Right lobe of liver (tissue), 6 donors: ENCODE results near the gene MMP11. TPM values are rescaled to one million over a fixed set of nuclear protein-coding genes. Genes with fewer than 3 reads are reported as not detected.
"Not testable (repeated sequence)": the region's sequence is repeated elsewhere in the genome, so short reads cannot be mapped to it uniquely, and the experiment has no call there.

ENCODE experiments used
- ATAC-seq, 4 donors: fragments of 200-7000 bp; cut with Tn5 transposase; one replicate each; pipeline ENCODE4 v1.9.1; 2020; ENCODE audit warnings: mild to moderate bottlenecking in 4 of 4, moderate library complexity in 4 of 4
- DNase-seq, 3 donors: peaks; one replicate each; pipeline ENCODE4 v3.0.0-alpha.2; 2020
- H3K27ac ChIP-seq, 3 donors: fragments of 200-600 bp; one replicate each; pipeline ENCODE4 v1.8.0; 2022
- H3K27me3 ChIP-seq, 2 donors: fragments of 200-600 bp; one replicate each; pipeline ENCODE4 v1.8.0; 2022
- H3K36me3 ChIP-seq, 4 donors: fragments of 200-600 bp; sonication (generic) in 1 of 4; one replicate each; pipeline versions ENCODE4 v1.5.1 to v1.8.0; 2017 to 2022; ENCODE audit warnings: control low read depth in 1 of 4
- H3K4me1 ChIP-seq, 4 donors: fragments of 200-600 bp; sonication (generic) in 1 of 4; one replicate each; pipeline versions ENCODE4 v1.5.1 to v1.8.0; 2017 to 2022; ENCODE audit warnings: control low read depth in 1 of 4
- H3K4me3 ChIP-seq, 3 donors: fragments of 200-600 bp; one replicate each; pipeline ENCODE4 v1.8.0; 2022
- H3K9me3 ChIP-seq, 4 donors: fragments of 200-600 bp; sonication (generic) in 1 of 4; one replicate each; pipeline versions ENCODE4 v1.5.1 to v1.8.0; 2017 to 2022; ENCODE audit warnings: control low read depth in 1 of 4
- POLR2A ChIP-seq: fragments of 450-650 bp; IDR thresholded peaks from one replicate; pipeline ENCODE4 v1.6.1; 2017; ENCODE audit warnings: antibody characterized with exemption, mild to moderate bottlenecking
- WGBS: methylation state at CpG from one replicate; pipeline ENCODE4 v1.1.6; 2018; ENCODE audit warnings: low coverage, low lambda C conversion rate; ENCODE audit not compliant: insufficient coverage; ENCODE audit errors: missing lambda C conversion rate; 5-methylcytosine and 5-hydroxymethylcytosine counted together
- intact Hi-C, 2 donors: fragments of 100-400 bp; cut with DNase I; formaldehyde crosslinking; loops; one replicate each; pipeline versions ENCODE4 v1.11.2 to v1.14.1; 2022
- long read RNA-seq: library from polyadenylated mRNA; unstranded; transcript quantifications from one replicate; pipeline ENCODE4 v2.0.0, GENCODE V29; 2019
- total RNA-seq, 6 experiments: library from RNA; depleted of rRNA in 2 of 6; stranded (reverse); fragments of >200 nt in 2 of 6; fragmentation: NEBNext Ultra II Directional in 3 of 6; extraction: Animal tissue kit (Norgen Biotek cat#: 25700) in 3 of 6; gene quantifications; one replicate each; pipeline versions ENCODE4 v1.1.0 to v1.2.4, GENCODE V29; 2016 to 2023
- TF ChIP-seq, protein P1 (sequence below), 4 donors: fragments of 200-600 bp in 3 of 4; fragments of 450-650 bp in 1 of 4; IDR thresholded peaks; one replicate each; pipeline versions ENCODE4 v1.5.1 to v1.8.0; 2016 to 2022; ENCODE audit warnings: antibody characterized with exemption in 4 of 4, mild to moderate bottlenecking in 2 of 4
- donor health status: DM: no; HTN: yes; CAD: no.
- donor health status: DM: no; HTN: no; CAD: no.
- donor health status: DM: no; HTN: no; CAD: no.
- donor health status: DM: no; HTN: yes; CAD: no.
- donor health status: DM: no; HTN: yes; CAD: no.

Gene MMP11, protein sequence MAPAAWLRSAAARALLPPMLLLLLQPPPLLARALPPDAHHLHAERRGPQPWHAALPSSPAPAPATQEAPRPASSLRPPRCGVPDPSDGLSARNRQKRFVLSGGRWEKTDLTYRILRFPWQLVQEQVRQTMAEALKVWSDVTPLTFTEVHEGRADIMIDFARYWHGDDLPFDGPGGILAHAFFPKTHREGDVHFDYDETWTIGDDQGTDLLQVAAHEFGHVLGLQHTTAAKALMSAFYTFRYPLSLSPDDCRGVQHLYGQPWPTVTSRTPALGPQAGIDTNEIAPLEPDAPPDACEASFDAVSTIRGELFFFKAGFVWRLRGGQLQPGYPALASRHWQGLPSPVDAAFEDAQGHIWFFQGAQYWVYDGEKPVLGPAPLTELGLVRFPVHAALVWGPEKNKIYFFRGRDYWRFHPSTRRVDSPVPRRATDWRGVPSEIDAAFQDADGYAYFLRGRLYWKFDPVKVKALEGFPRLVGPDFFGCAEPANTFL
- total RNA-seq: 1 to 10 TPM in 2 of 6 experiments, under 1 TPM in 4; 0.59 to 1.3 (median 0.90) TPM
- long read RNA-seq: 0 reads

DNA sequence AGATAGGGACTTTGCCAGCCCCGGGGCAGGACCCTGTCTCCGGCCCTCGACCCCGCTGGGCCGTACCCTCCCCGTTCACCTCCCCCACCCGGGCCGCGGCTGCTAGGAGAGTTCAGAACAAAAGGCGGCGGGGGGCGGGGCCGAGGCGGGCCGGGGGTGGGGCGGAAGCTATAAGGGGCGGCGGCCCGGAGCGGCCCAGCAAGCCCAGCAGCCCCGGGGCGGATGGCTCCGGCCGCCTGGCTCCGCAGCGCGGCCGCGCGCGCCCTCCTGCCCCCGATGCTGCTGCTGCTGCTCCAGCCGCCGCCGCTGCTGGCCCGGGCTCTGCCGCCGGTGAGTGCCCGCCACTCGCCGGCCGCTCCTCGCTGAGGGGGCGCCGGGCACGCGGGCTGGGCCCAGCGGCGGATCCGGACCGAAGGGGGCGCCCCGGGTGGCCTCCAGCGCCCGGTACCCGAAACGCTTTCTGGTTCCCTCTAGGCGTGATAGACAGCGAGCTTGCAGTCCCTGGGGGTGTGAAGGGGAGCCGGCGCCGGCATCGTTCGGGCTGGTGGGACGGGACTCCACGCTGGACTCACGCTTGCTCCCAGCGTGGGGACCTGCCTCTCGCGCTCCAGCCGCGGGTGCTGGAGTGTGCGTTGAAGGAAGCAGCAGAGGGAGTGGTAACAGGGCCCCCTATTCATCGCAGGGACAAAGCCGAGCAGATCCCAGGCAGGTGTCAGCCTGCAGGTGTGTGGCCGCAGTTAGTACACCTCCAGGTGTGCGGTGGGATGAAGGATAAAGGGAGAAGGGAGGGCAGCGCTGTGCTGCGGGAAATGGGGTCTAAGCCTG is at the start of gene MMP11:
Gene MMP11 (plus strand): TSS at position 201 of the 825 bp plus-strand sequence. CDS start 22 bp downstream, at position 223.
- ATAC-seq: peak; percentile 14 to 38 (median 26)
- DNase-seq: peak; percentile 63 to 70 (median 64)
- H3K27me3 ChIP-seq: no peaks in the 10 kb centered on the region
- peaks cover 0 to 15% (median 6%) of the 10 kb centered on the region in 4 donors for H3K4me1 ChIP-seq
- TF ChIP-seq, protein P1, sequence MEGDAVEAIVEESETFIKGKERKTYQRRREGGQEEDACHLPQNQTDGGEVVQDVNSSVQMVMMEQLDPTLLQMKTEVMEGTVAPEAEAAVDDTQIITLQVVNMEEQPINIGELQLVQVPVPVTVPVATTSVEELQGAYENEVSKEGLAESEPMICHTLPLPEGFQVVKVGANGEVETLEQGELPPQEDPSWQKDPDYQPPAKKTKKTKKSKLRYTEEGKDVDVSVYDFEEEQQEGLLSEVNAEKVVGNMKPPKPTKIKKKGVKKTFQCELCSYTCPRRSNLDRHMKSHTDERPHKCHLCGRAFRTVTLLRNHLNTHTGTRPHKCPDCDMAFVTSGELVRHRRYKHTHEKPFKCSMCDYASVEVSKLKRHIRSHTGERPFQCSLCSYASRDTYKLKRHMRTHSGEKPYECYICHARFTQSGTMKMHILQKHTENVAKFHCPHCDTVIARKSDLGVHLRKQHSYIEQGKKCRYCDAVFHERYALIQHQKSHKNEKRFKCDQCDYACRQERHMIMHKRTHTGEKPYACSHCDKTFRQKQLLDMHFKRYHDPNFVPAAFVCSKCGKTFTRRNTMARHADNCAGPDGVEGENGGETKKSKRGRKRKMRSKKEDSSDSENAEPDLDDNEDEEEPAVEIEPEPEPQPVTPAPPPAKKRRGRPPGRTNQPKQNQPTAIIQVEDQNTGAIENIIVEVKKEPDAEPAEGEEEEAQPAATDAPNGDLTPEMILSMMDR (IDR thresholded peaks at IDR 0.05): no peak
- no peak for TF ChIP-seq POLR2A
- no peaks in the 10 kb centered on the region for H3K9me3 ChIP-seq
- H3K27ac ChIP-seq: no peak within 1 kb of the TSS
- intact Hi-C loops: no loop called here
- H3K4me3 ChIP-seq: peak within 1 kb of the TSS in 2 of 3 donors; percentile 35 to 52
- no peaks in the 10 kb centered on the region for H3K36me3 ChIP-seq
- 23% methylated on average over 9 of the region's 79 CpGs for WGBS

DNA sequence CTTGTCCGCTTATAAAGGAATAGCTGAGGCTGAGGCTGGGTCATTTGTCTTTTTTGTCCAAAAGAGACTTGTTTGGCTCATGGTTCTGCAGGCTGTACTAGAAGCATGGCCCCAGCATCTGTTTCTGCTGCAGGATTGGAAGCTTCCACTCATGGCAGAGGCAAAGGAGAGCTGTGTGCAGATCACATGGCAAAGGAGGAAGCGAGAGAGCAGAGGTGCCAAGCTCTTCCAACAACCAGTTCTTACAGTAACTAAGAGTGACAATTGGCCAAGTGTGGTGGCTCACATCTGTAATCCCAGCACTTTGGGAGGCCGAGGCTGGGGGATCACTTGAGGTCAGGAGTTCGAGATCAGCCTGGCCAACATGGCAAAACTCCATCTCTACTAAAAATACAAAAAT is 44.5 kb upstream of the MMP11 start:
- ATAC-seq: peak in 1 of 4 donors; percentile 42
- H3K4me3 ChIP-seq, H3K9me3 ChIP-seq, intact Hi-C loops, H3K4me1 ChIP-seq, H3K27me3 ChIP-seq, DNase-seq, H3K27ac ChIP-seq, H3K36me3 ChIP-seq: not testable (repeated sequence)
- 100% methylated on average over 1 of the region's 4 CpGs for WGBS

DNA sequence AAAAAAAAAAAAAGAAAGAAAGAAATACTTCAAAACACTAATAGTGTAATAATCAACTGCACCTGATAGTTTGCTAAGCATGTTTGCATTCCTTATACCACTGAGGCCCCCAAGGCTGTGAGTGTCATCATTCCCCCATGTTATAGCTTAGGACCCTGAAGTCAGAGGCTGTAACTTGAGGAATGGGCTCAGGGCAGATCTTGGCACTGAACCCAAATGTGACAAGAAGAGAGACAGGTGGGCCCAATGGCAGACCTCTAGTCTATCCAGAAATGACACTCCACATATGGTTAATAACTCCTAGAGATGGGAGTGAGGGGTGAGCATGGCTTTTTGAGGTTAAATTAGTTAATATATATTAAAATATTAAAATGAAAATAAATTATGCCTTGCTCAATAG is 35.0 kb upstream of the MMP11 start:
- H3K4me1 ChIP-seq: no peaks in the 10 kb centered on the region
- no peak for TF ChIP-seq POLR2A
- TF ChIP-seq, protein P1 (IDR thresholded peaks at IDR 0.05): no peak
- no peaks in the 10 kb centered on the region for H3K27me3 ChIP-seq
- H3K9me3 ChIP-seq: no peaks in the 10 kb centered on the region
- no peaks in the 10 kb centered on the region for H3K36me3 ChIP-seq
- intact Hi-C loops: no loop called here
- no peak for DNase-seq
- no peak for ATAC-seq
- H3K4me3 ChIP-seq: no peak overlapping the region
- no peak overlapping the region for H3K27ac ChIP-seq

DNA sequence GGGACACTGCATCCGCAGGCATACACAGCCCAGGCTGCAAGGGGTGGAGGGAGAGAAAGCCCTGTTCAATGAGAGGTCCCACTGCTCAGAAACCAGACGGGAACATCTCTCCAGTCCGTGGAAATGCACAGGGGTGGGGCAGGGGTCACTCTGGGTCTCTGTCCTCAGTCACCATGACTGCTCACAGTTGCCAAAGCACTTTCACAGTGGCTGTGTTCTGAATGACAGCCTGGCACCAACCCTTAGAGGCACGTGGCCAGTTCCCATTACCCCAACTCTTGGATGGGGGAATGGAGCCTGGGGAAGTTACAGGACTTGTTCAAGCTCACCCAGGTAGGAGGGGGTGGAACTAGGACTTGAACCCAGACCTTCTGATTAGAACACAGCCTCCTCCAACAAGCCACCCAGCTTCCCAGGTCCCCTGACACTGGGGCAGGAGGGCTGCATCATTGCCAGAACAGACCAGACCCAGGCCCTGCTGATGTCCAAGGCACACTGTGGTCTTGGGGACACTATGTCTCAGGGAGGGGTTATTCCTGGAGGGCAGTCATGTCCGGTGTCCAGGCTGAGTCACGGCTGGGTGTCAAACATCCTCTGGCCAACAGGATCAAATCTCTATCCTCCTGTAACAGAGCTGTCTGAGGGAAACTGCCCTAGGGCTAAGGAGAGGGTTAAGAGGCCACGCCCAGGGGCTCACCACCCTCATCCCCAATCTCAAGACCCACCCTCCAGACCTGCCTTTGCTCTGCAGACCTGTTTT is 30.0 kb upstream of the MMP11 start:
- Histone ChIP-seq H3K4me1 (no peaks in the 10 kb centered on the region), H3K4me3 (no peak overlapping the region), H3K9me3 (no peaks in the 10 kb centered on the region), H3K36me3 (peaks cover 0 to 7% (median 0%) of the 10 kb centered on the region in 4 donors), H3K27me3 (no peaks in the 10 kb centered on the region), H3K27ac (no peak overlapping the region)
- WGBS: no CpG with 5 or more reads among the region's 7 CpGs
- TF ChIP-seq POLR2A: no peak
- TF ChIP-seq, protein P1 (IDR thresholded peaks at IDR 0.05): no peak
- DNase-seq (no peak), ATAC-seq (peak in 1 of 4 donors; percentile 27)
- intact Hi-C loops: no loop called here
